Loucy (cell line): Measurements from ENCODE around the gene DUSP2.

Source experiments
- EZH2phosphoT487 ChIP-seq: fragments of 200-600 bp; IDR thresholded peaks from 2 replicates; pipeline ENCODE4 v1.6.1; 2018; ENCODE audit warnings: antibody characterized with exemption, mild to moderate bottlenecking, moderate library complexity, borderline replicate concordance
- TF ChIP-seq, protein P1 (sequence below): fragments of 200-600 bp; sonication (generic); conservative IDR thresholded peaks from 2 replicates; pipeline ENCODE4 v1.5.1; 2014; ENCODE audit warnings: mild to moderate bottlenecking, antibody characterized with exemption, low read length

DNA sequence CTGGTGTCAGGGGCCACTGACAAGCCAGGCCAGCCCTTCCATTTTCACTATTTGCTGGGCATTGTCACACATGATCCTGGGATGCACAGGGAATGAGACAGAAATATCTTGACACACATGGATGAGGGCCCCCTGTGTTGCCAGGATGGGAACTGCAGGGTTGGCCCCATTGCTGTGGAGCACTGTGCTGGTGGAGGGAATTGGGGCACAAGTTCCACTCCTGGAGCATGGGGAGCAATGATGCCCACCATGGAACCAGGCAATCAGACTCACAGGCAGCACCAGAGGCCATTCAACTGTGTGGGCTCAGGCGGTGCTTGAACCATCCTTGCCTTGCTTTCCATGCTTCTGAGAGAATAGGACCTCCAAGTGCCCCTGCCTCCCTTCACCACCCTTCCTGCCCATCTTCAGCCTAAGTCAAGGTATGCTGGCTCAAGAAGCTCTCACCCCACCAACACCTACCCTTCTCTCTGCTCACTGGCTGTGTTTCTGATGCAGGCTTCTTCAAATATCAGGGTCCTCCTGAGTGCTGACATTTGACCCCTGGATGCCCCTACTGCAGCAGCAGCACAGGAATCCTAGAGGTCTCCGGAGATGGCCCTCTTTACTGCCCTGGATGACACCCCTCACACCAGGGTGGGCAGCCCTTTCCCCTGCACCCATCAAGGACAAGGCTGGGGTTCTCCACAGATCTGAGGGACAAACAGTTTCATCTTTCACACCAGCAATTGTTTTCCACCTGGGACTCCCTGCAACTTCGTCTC is 39.9 kb downstream of the DUSP2 start:
- no peak for TF ChIP-seq EZH2phosphoT487
- TF ChIP-seq, protein P1, sequence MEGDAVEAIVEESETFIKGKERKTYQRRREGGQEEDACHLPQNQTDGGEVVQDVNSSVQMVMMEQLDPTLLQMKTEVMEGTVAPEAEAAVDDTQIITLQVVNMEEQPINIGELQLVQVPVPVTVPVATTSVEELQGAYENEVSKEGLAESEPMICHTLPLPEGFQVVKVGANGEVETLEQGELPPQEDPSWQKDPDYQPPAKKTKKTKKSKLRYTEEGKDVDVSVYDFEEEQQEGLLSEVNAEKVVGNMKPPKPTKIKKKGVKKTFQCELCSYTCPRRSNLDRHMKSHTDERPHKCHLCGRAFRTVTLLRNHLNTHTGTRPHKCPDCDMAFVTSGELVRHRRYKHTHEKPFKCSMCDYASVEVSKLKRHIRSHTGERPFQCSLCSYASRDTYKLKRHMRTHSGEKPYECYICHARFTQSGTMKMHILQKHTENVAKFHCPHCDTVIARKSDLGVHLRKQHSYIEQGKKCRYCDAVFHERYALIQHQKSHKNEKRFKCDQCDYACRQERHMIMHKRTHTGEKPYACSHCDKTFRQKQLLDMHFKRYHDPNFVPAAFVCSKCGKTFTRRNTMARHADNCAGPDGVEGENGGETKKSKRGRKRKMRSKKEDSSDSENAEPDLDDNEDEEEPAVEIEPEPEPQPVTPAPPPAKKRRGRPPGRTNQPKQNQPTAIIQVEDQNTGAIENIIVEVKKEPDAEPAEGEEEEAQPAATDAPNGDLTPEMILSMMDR: no peak
